Nephron progenitor cell (in vitro differentiated cells): Measurements from ENCODE around the gene PUM1.

ENCODE experiments used
- DNase-seq: peaks from one replicate; pipeline ENCODE4 v3.0.0; 2021
- H3K27ac Mint-ChIP-seq: 2 replicates; pipeline ENCODE4 v1.8.0; 2021; ENCODE audit warnings: mild to moderate bottlenecking, moderate library complexity, mixed read lengths
- H3K27me3 Mint-ChIP-seq: 2 replicates; pipeline ENCODE4 v1.8.0; 2021; ENCODE audit warnings: mild to moderate bottlenecking, low read depth, mixed read lengths; ENCODE audit not compliant: poor library complexity
- H3K36me3 Mint-ChIP-seq: 2 replicates; pipeline ENCODE4 v1.8.0; 2021; ENCODE audit warnings: low read depth, mixed read lengths
- H3K4me1 Mint-ChIP-seq: 2 replicates; pipeline ENCODE4 v1.8.0; 2021; ENCODE audit warnings: mixed read lengths
- H3K4me3 Mint-ChIP-seq: 2 replicates; pipeline ENCODE4 v1.8.0; 2021; ENCODE audit warnings: mild to moderate bottlenecking, moderate library complexity, mixed read lengths
- H3K9me3 Mint-ChIP-seq: 2 replicates; pipeline ENCODE4 v1.8.0; 2021; ENCODE audit warnings: mild to moderate bottlenecking, moderate library complexity, mixed read lengths
- TF ChIP-seq, protein P1 (sequence below): fragments of 200-600 bp; sonication (generic); IDR thresholded peaks from 2 replicates; pipeline ENCODE4 v1.5.0; 2021; ENCODE audit warnings: antibody characterized with exemption

The PUM1 gene

DNA sequence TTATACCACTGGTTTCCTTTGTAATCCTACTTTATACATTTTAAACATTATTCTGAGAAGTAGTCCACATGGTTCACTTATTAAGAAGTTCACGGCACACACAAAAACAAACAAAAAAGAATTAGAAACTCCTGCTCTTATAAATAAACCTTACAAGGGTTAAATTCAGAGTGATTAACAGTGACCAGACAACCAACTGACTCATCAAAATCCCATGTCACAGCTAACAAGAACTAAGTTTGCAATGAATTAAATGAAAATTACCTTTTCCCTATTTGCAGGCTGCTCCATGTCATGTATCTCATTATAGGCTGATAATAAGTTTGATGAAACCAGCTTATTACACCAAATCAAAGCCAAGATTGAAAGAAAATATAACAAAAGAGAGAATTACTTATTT, 77.5 kb downstream of the PUM1 start:
- H3K36me3 Mint-ChIP-seq, result peaks cover 52% of the 10 kb centered on the region

DNA sequence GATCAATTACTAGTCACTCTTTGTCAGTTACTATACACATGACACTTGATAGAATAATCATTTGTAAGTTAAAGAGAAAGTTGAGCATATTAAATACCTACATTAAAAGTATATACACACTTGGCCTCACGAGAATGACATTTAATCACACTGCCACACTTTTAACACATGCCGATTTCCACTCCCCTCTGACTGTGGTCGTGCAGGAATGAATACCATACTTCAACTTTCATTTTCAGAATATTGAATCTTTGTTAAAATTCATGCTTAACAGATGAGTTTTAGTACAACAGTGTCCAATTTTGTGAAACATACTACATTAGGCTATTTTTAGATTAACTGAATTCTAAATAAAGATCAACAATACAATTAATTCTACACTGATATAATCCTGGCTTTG, 78.8 kb downstream of the PUM1 start:
- TF ChIP-seq, protein P1, sequence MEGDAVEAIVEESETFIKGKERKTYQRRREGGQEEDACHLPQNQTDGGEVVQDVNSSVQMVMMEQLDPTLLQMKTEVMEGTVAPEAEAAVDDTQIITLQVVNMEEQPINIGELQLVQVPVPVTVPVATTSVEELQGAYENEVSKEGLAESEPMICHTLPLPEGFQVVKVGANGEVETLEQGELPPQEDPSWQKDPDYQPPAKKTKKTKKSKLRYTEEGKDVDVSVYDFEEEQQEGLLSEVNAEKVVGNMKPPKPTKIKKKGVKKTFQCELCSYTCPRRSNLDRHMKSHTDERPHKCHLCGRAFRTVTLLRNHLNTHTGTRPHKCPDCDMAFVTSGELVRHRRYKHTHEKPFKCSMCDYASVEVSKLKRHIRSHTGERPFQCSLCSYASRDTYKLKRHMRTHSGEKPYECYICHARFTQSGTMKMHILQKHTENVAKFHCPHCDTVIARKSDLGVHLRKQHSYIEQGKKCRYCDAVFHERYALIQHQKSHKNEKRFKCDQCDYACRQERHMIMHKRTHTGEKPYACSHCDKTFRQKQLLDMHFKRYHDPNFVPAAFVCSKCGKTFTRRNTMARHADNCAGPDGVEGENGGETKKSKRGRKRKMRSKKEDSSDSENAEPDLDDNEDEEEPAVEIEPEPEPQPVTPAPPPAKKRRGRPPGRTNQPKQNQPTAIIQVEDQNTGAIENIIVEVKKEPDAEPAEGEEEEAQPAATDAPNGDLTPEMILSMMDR, result no peak
- peaks cover 53% of the 10 kb centered on the region for H3K36me3 Mint-ChIP-seq
- H3K27me3 Mint-ChIP-seq, result no peaks in the 10 kb centered on the region
- no peak for DNase-seq
- no peak overlapping the region for H3K4me3 Mint-ChIP-seq
- no peaks in the 10 kb centered on the region for H3K9me3 Mint-ChIP-seq
- H3K4me1 Mint-ChIP-seq, result peaks cover 22% of the 10 kb centered on the region
- H3K27ac Mint-ChIP-seq, result no peak overlapping the region

More for the DNA sequence above, 77.5 kb downstream of the PUM1 start:
- peaks cover 35% of the 10 kb centered on the region for H3K4me1 Mint-ChIP-seq
- no peak for DNase-seq
- H3K4me3 Mint-ChIP-seq, result no peak overlapping the region
- TF ChIP-seq, protein P1, result no peak
- H3K27ac Mint-ChIP-seq, result peak overlapping the region; percentile 26
- no peaks in the 10 kb centered on the region for H3K9me3 Mint-ChIP-seq
- no peaks in the 10 kb centered on the region for H3K27me3 Mint-ChIP-seq

DNA sequence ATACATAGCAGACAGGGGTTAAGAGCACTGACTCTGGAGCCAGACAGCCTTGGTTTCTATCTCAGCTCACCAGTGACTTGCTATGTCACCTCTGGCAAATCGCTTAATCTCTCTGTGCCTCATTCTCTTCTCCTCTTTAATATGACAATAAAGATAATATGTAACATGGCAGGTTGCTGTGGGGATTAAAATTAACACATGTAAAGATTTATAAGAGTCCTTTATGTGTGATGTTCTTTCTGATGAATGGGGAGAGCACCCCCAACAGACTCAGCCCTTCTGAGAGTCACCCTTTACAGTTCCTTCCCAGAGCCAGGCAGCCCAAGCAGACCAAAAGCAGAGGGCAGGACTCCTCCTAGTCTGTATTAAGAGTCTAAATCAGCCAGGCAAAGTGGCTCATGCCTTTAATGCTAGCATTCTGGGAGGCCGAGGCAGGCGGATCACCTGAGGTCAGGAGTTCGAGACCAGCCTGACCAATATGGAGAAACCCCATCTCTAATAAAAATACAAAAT, 80.5 kb downstream of the PUM1 start:
- Mint-ChIP-seq H3K27ac (peak overlapping the region; percentile 72), H3K27me3 (no peaks in the 10 kb centered on the region), H3K4me3 (no peak overlapping the region), H3K4me1 (peaks cover 17% of the 10 kb centered on the region), H3K9me3 (no peaks in the 10 kb centered on the region), H3K36me3 (peaks cover 52% of the 10 kb centered on the region)
- TF ChIP-seq, protein P1, result no peak
- DNase-seq, result no peak

DNA sequence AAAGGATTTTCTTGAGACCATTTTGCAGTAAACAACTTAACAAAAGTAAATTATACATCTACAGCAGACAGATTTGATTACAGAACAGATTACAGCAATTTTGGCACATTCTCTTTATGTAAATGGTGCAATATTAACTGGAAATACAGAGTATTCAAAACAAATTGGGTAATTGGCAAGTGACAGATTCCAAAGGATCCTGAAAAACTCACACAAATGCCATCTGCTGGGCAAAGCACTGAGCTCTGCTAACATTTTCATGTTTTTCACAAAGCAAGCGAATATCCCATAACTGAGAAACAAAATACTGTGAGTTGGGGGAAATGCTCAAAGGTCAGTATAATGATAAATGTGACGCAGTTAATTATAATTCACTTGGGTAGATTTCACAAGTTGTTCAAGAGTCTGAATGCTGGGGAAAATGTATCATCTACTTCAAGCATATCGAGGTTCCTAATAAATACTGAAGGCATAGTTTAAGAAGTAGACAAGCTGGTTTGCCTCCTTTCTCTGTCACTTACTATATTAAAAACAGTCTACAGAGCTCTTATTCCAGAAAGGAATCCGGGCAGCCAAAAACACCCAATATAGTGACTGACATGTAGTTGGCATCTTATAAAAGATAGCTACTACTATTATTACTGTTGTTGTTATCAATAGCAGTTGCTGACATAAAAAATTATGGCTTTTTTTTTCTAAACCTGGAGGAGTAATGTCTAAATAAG, 81.2 kb downstream of the PUM1 start:
- DNase-seq, result no peak
- Mint-ChIP-seq H3K36me3 (peaks cover 52% of the 10 kb centered on the region), H3K4me1 (peaks cover 17% of the 10 kb centered on the region), H3K4me3 (no peak overlapping the region), H3K27me3 (no peaks in the 10 kb centered on the region), H3K9me3 (no peaks in the 10 kb centered on the region), H3K27ac (no peak overlapping the region)
- TF ChIP-seq, protein P1, result no peak

DNA sequence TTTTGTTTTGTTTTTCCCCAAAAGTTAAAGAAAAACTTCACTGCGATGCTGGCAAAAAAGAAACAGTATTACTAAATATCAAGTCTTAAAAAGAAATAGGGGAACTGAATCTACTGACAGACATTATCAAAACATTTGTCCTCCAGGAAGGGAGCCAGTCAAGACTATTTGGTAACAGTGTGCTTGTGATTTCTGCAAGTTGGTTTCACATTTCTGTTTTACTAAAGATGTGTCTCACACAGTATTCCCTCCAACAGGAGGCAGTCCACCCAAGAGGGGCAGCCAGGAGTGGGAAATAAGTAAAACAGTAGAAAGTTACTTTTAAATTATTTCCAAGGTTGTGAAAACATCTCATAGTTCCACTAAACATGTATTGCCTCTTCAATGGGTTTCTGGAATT, 82.6 kb downstream of the PUM1 start:
- Mint-ChIP-seq H3K4me1 (peaks cover 5% of the 10 kb centered on the region), H3K36me3 (peaks cover 50% of the 10 kb centered on the region), H3K9me3 (no peaks in the 10 kb centered on the region), H3K27me3 (no peaks in the 10 kb centered on the region), H3K27ac (no peak overlapping the region), H3K4me3 (no peak overlapping the region)
- DNase-seq, result no peak
- TF ChIP-seq, protein P1, result no peak

DNA sequence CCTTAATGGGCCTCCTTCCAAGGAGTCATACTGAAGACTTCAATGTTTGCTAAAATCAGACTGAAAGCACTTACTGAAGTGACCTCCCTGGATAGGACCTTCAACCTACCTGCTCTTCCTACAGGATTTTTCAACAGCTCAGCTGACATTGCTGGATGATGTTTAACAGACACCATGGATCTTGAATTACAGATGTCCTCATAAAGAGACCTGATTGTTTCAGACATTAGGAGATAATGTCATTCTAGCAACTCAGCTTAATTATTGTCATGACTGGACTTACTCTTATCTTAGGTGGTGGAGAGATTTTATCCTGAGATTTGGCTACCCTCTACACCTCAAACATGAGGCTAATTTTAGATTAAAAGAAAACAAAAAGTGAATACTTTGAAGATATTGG, 83.1 kb downstream of the PUM1 start:
- Mint-ChIP-seq H3K4me1 (peaks cover 6% of the 10 kb centered on the region), H3K9me3 (no peaks in the 10 kb centered on the region), H3K4me3 (no peak overlapping the region), H3K27ac (no peak overlapping the region), H3K27me3 (no peaks in the 10 kb centered on the region), H3K36me3 (peaks cover 54% of the 10 kb centered on the region)
- no peak for DNase-seq
- TF ChIP-seq, protein P1, result no peak
